Nucleus accumbens (tissue), 56 donors: ENCODE results near the gene NDRG4.

Source experiments
- DNase-seq, 56 donors: peaks; one replicate each; lab custom pipeline; 2025; lab: John Stamatoyannopoulos, UW

The NDRG4 gene

GRCh38 chr16:58493756-58494431, 6.0 kb upstream of the NDRG4 start:
- DNase-seq = no peak

- DNase-seq = peak; percentile 47 to 97 (median 82)
These were observed 4.9 kb upstream of the NDRG4 start for GRCh38 chr16:58494981-58495520.

- peak in 38 of 56 donors; percentile 47 to 91 (median 78) for DNase-seq
These were observed 4.2 kb upstream of the NDRG4 start for GRCh38 chr16:58495521-58496331.

- no peak for DNase-seq
These were observed 2.5 kb upstream of the NDRG4 start for GRCh38 chr16:58497468-58497867.

- DNase-seq = no peak
These were observed 2.0 kb upstream of the NDRG4 start for GRCh38 chr16:58497935-58498334.

- DNase-seq = no peak
These were observed 1.4 kb upstream of the NDRG4 start for GRCh38 chr16:58498341-58499091.

GRCh38 chr16:58499092-58499511, 841 bp upstream of the NDRG4 start:
- no peak for DNase-seq

- peak in 8 of 56 donors; percentile 19 to 51 (median 41) for DNase-seq
These were observed 693 bp downstream of the NDRG4 start for GRCh38 chr16:58500430-58501241.

GRCh38 chr16:58501242-58502131, 1.5 kb downstream of the NDRG4 start:
- peak in 41 of 56 donors; percentile 9 to 77 (median 50) for DNase-seq

GRCh38 chr16:58502217-58502921, 2.4 kb downstream of the NDRG4 start:
- no peak for DNase-seq

- no peak for DNase-seq
These were observed 3.4 kb downstream of the NDRG4 start for GRCh38 chr16:58503166-58503862.

- no peak for DNase-seq
These were observed 4.1 kb downstream of the NDRG4 start for GRCh38 chr16:58503863-58504688.

GRCh38 chr16:58506241-58507194, 6.6 kb downstream of the NDRG4 start:
- no peak for DNase-seq

GRCh38 chr16:58507195-58507962, 7.4 kb downstream of the NDRG4 start:
- no peak for DNase-seq
